Heart right ventricle (tissue), 16 donors: Measurements from ENCODE around the gene PLK2. TPM values are rescaled to one million over a fixed set of nuclear protein-coding genes. Genes with fewer than 3 reads are reported as not detected.

Source experiments
- ATAC-seq, 8 donors: fragments of 200-7000 bp; cut with Tn5 transposase; one replicate each; pipeline ENCODE4 v1.9.1; 2020; ENCODE audit warnings: mild to moderate bottlenecking in 8 of 8, moderate library complexity in 8 of 8, moderate number of reproducible peaks in 1 of 8
- DNase-seq, 2 donors: peaks; one replicate each; pipeline ENCODE4 v3.0.0-alpha.2; 2020
- H3K27ac ChIP-seq, 10 donors: fragments of 200-600 bp; sonication (generic) in 2 of 10; one replicate each; pipeline versions ENCODE4 v1.5.0 to v1.8.0; 2020 to 2022; ENCODE audit warnings: mild to moderate bottlenecking in 3 of 10
- H3K27me3 ChIP-seq, 7 donors: fragments of 200-600 bp; one replicate each; pipeline ENCODE4 v1.8.0; 2021 to 2022; ENCODE audit warnings: mild to moderate bottlenecking in 2 of 7
- H3K36me3 ChIP-seq, 9 donors: fragments of 200-600 bp; sonication (generic) in 1 of 9; one replicate each; pipeline versions ENCODE4 v1.5.0 to v1.8.0; 2020 to 2022; ENCODE audit warnings: mild to moderate bottlenecking in 2 of 9
- H3K4me1 ChIP-seq, 9 donors: fragments of 200-600 bp; sonication (generic) in 1 of 9; one replicate each; pipeline versions ENCODE4 v1.5.0 to v1.8.0; 2020 to 2022; ENCODE audit warnings: mild to moderate bottlenecking in 4 of 9
- H3K4me3 ChIP-seq, 10 donors: fragments of 200-600 bp; sonication (generic) in 2 of 10; one replicate each; pipeline versions ENCODE4 v1.5.0 to v1.8.0; 2020 to 2022; ENCODE audit warnings: mild to moderate bottlenecking in 7 of 10, moderate library complexity in 2 of 10
- H3K9me3 ChIP-seq, 11 donors: fragments of 200-600 bp in 10 of 11; sonication (generic) in 2 of 11; one replicate each; pipeline versions ENCODE4 v1.5.0 to v1.8.0; 2013 to 2022; ENCODE audit warnings: mild to moderate bottlenecking in 2 of 11, control low read depth in 1 of 11, moderate library complexity in 1 of 11
- CTCF ChIP-seq, 9 donors: fragments of 200-600 bp; sonication (generic) in 2 of 9; IDR thresholded peaks; one replicate each; pipeline versions ENCODE4 v1.5.0 to v1.8.0; 2021 to 2022; ENCODE audit warnings: antibody characterized with exemption in 9 of 9, mild to moderate bottlenecking in 5 of 9, moderate library complexity in 1 of 9
- WGBS, 2 donors: extraction: QIAGEN DNeasy Blood & Tissue Kit; methylation state at CpG; one replicate each; pipeline ENCODE4 v1.1.7; 2013; ENCODE audit warnings: inconsistent platforms in 1 of 2; 5-methylcytosine and 5-hydroxymethylcytosine counted together
- intact Hi-C, 10 donors: fragments of 100-400 bp; cut with DNase I; formaldehyde crosslinking; loops; one replicate each; pipeline versions ENCODE4 v1.11.1 to v1.14.2; 2022
- polyA plus RNA-seq, 2 donors: library from polyadenylated mRNA; stranded (reverse); fragments of 200-250 nt; gene quantifications; one replicate each; pipeline ENCODE4 v1.2.3, GENCODE V29; 2013
- total RNA-seq, 10 donors: library from RNA; stranded (reverse); fragmentation: NEBNext Ultra II Directional in 3 of 10; extraction: Animal tissue kit (Norgen Biotek cat#: 25700) in 3 of 10; gene quantifications; one replicate each; pipeline versions ENCODE4 v1.2.1 to v1.2.4, GENCODE V29; 2021 to 2023
- donor health status: Arrhythmogenic right ventricular cardiomyopathy.
- donor health status: ischemic (EF 13 %, LVEDD 7.1; RV severe dilation, severe dysfunction).
- donor health status: healthy with polysubstance abuse.
- donor health status: DM: no; HTN: yes; CAD: no.
- donor health status: DM: no; HTN: no; CAD: no.
- donor health status: ischemic (EF 25% LVEDD 6.9; RV normal size, moderate dysfunction).
- donor health status: ischemic (EF 25% LVEDD 5.7; RV mildly dilated, moderate dysfunction).
- donor health status: healthy.
- donor health status: DM: yes; HTN: yes; CAD: no.
- donor health status: Ischemic cardiomyopathy.
- donor health status: ischemic (EF 35%, LVEDD 5.7; RV mildly dilated, moderate dysfunction).
- donor health status: nonischemic (EF 11% LVEDD 7.7; RV severe dilation, severe dysfunction).
- donor health status: DM: yes; HTN: yes; CAD: no.
- donor health status: PGD.
- donor health status: ischemic (EF 29% LVEDD 5.4; RV normal size, mild dysfunction).
- donor health status: nonischemic (EF 23%, LVEDD 6.1; RV moderate dilation, normal function).

The PLK2 gene
- total and polyA plus RNA-seq, 12 donors, result 11.5 to 174 (median 102) TPM

DNA sequence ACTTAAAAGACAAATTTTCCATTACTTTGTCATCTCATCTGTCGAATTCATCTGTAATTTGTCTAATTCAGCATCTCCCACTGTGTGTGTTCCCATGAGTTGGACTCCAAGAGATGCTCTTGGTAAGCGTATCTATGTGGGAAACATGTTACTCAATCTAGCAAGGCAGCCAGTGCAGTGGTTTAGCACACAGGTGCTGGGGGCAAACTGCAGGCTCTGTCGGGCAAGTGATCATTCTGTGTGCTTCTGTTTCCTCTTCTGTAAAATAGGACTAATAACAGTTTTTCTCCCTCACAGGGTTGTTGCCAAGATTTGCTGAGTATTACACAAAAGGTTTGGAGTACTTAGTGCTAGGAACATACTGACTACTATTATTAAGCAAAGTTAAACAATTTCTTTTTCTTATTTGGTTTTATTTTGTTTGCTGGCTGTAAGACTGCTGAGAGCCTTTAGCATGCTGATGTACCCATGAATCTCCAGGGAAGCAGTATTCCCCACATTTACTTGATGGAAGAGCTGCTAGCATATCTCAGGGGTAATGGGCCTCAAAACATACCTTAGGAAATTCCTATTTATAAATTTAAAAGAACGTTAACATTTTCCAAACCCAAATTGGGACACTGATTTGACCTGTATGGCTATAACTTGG is 30.6 kb upstream of the PLK2 start:
- WGBS, 2 donors, result 72 to 77% methylated on average over 4 of the region's 4 CpGs
- Histone ChIP-seq H3K36me3 (no peaks in the 10 kb centered on the region), H3K4me1 (peaks cover 0 to 23% (median 0%) of the 10 kb centered on the region in 9 donors), H3K27me3 (peaks cover 0 to 48% (median 9%) of the 10 kb centered on the region in 7 donors), H3K4me3 (no peak overlapping the region), H3K9me3 (no peaks in the 10 kb centered on the region), H3K27ac (peak overlapping the region in 1 of 10 donors; percentile 54)
- intact Hi-C loops, result loop anchor here in 2 of 10 donors (10.0 kb wide), 3 partner anchors 224 to 354 kb away; no protein-coding TSS in a partner anchor
- DNase-seq (no peak), ATAC-seq (no peak)
- no peak for TF ChIP-seq CTCF (IDR thresholded peaks at IDR 0.05)

DNA sequence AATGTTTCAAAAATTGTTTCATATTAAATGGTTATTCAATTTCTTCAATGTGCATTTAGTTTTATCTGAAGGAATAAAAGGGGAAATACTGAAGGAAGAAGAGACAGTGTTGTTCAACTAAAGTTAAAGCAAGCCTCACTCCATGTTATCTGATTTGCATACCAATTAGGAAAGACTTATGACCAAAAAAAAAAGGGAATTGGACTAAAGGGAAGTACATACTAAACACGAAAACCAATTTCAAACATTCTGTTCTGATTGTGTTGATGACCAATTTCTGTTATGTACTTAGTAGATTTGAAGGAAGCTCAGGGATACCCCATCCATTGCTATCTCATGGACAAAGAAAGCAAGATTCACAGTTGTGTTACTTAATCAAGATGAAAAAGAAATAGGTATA is 26.4 kb upstream of the PLK2 start:
- peaks cover 0 to 28% (median 0%) of the 10 kb centered on the region in 9 donors for H3K4me1 ChIP-seq
- TF ChIP-seq CTCF (IDR thresholded peaks at IDR 0.05), result no peak
- WGBS, 2 donors, result 68 to 79% methylated on average over 1 of the region's 1 CpG
- intact Hi-C loops, result loop anchor here in 1 of 10 donors (5.0 kb wide), 1 partner anchor 371 kb away; no protein-coding TSS in a partner anchor
- no peaks in the 10 kb centered on the region for H3K9me3 ChIP-seq
- no peak overlapping the region for H3K27ac ChIP-seq
- no peak for DNase-seq
- H3K27me3 ChIP-seq, result peaks cover 0 to 45% (median 9%) of the 10 kb centered on the region in 7 donors
- no peak for ATAC-seq
- H3K4me3 ChIP-seq, result no peak overlapping the region
- H3K36me3 ChIP-seq, result no peaks in the 10 kb centered on the region

DNA sequence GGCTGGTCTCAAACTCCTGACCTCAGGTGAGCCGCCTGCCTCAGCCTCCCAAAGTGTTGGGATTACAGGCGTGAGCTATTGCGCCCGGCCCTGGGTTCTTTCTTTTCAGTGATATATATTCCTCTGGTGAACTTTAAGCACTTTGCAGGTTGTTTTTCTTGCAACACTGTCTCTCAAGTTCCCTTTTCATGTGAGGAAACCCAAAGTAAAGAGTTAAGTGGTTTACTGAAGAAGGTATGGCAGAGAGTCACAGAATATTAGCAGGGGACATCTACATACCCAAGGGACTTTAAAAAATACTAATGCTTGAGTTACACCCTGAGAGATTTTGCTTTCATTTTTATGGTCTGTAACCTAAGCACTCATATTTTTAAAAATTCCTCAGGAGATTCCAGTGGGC is 24.6 kb upstream of the PLK2 start:
- DNase-seq (no peak), ATAC-seq (no peak)
- Histone ChIP-seq H3K27me3 (peaks cover 0 to 35% (median 6%) of the 10 kb centered on the region in 7 donors), H3K4me3 (no peak overlapping the region), H3K27ac (no peak overlapping the region), H3K4me1 (peaks cover 0 to 15% (median 0%) of the 10 kb centered on the region in 9 donors), H3K36me3 (no peaks in the 10 kb centered on the region), H3K9me3 (no peaks in the 10 kb centered on the region)
- WGBS, 2 donors, result 91 to 95% methylated on average over 4 of the region's 4 CpGs
- intact Hi-C loops, result no loop called here
- no peak for TF ChIP-seq CTCF (IDR thresholded peaks at IDR 0.05)

GRCh38 chr5:58482536-58482935 is 22.6 kb upstream of the PLK2 start:
- DNase-seq (no peak), ATAC-seq (no peak)
- no peak overlapping the region for H3K4me3 ChIP-seq
- intact Hi-C loops, result no loop called here
- H3K27ac ChIP-seq, result no peak overlapping the region
- TF ChIP-seq CTCF (IDR thresholded peaks at IDR 0.05), result no peak
- H3K27me3 ChIP-seq, result peaks cover 0 to 19% (median 2%) of the 10 kb centered on the region in 7 donors
- WGBS, 2 donors, result 93 to 100% methylated on average over 1 of the region's 1 CpG
- no peaks in the 10 kb centered on the region for H3K36me3 ChIP-seq
- H3K9me3 ChIP-seq, result no peaks in the 10 kb centered on the region
- peaks cover 0 to 10% (median 0%) of the 10 kb centered on the region in 9 donors for H3K4me1 ChIP-seq
